Vagina (tissue), 2 donors: ENCODE data around the gene MORF4L1.

ENCODE experiments used
- CTCF ChIP-seq, 3 experiments: fragments of 450-650 bp in 2 of 3; fragments of 200-600 bp in 1 of 3; sonication (generic) in 1 of 3; IDR thresholded peaks; one replicate each; pipeline ENCODE4 v1.5.1; 2017 to 2019; ENCODE audit warnings: antibody characterized with exemption in 3 of 3, mild to moderate bottlenecking in 2 of 3, moderate library complexity in 2 of 3
- POLR2AphosphoS5 ChIP-seq, 2 donors: sonication (generic); formaldehyde crosslinking; IDR thresholded peaks; one replicate each; pipeline ENCODE4 v1.9.0; 2017; ENCODE audit warnings: antibody characterized with exemption in 2 of 2, mild to moderate bottlenecking in 2 of 2, low read depth in 1 of 2; ENCODE audit not compliant: insufficient read depth in 1 of 2

GRCh38 chr15:78912316-78912715, 39.6 kb downstream of the MORF4L1 start:
- TF ChIP-seq POLR2AphosphoS5 (IDR thresholded peaks at IDR 0.05; ENCODE audit: insufficient read depth in 1 of 2, low read depth in 1 of 2) (no peak), CTCF (IDR thresholded peaks at IDR 0.05) (no peak)
